HEK293 (cell line): ENCODE measurements around the gene LAMA1.

Experiments
- EGR2 ChIP-seq: fragments of 450-650 bp; formaldehyde crosslinking; IDR thresholded peaks from 2 replicates; pipeline ENCODE4 v1.5.1; 2016; ENCODE audit warnings: low read depth, missing biosample characterization, missing genetic modification characterization
- HOXA7 ChIP-seq: sonication (generic); formaldehyde crosslinking; IDR thresholded peaks from 2 replicates; pipeline ENCODE4 v1.8.1; 2022; ENCODE audit warnings: missing genetic modification reagents, borderline replicate concordance
- KLF9 ChIP-seq: fragments of 450-650 bp; formaldehyde crosslinking; IDR thresholded peaks from 2 replicates; pipeline ENCODE4 v1.5.1; 2016; ENCODE audit warnings: missing biosample characterization, missing genetic modification characterization, low read depth
- PRDM1 ChIP-seq: fragments of 450-650 bp; formaldehyde crosslinking; IDR thresholded peaks from 2 replicates; pipeline ENCODE4; 2016; ENCODE audit warnings: missing biosample characterization, missing genetic modification characterization
- RBAK ChIP-seq: fragments of 450-650 bp; formaldehyde crosslinking; IDR thresholded peaks from 2 replicates; pipeline ENCODE4 v1.5.1; 2016; ENCODE audit warnings: missing biosample characterization, missing genetic modification characterization
- REPIN1 ChIP-seq: fragments of 450-650 bp; formaldehyde crosslinking; IDR thresholded peaks from 2 replicates; pipeline ENCODE4 v1.5.1; 2017; ENCODE audit warnings: missing biosample characterization, missing genetic modification characterization, low read depth
- YY2 ChIP-seq: fragments of 450-650 bp; formaldehyde crosslinking; IDR thresholded peaks from 2 replicates; pipeline ENCODE4 v1.5.1; 2016; ENCODE audit warnings: missing biosample characterization, missing genetic modification characterization
- ZFHX2 ChIP-seq: fragments of 450-650 bp; formaldehyde crosslinking; conservative IDR thresholded peaks from 2 replicates; pipeline ENCODE4 v1.5.1; 2016; ENCODE audit warnings: missing biosample characterization, missing genetic modification characterization
- ZFP3 ChIP-seq: fragments of 450-650 bp; formaldehyde crosslinking; IDR thresholded peaks from 2 replicates; pipeline ENCODE4 v1.5.1; 2016; ENCODE audit warnings: low read depth, missing biosample characterization, missing genetic modification characterization
- ZFP37 ChIP-seq: fragments of 450-650 bp; formaldehyde crosslinking; IDR thresholded peaks from 2 replicates; pipeline ENCODE4 v1.5.1; 2016; ENCODE audit warnings: missing biosample characterization, missing genetic modification characterization
- ZNF114 ChIP-seq: fragments of 450-650 bp; formaldehyde crosslinking; IDR thresholded peaks from 2 replicates; pipeline ENCODE4 v1.5.0; 2017; ENCODE audit warnings: missing biosample characterization, missing genetic modification characterization
- ZNF132 ChIP-seq: fragments of 450-650 bp; formaldehyde crosslinking; IDR thresholded peaks from 2 replicates; pipeline ENCODE4 v1.5.1; 2017; ENCODE audit warnings: missing biosample characterization, missing genetic modification characterization, borderline replicate concordance
- ZNF174 ChIP-seq: fragments of 450-650 bp; formaldehyde crosslinking; IDR thresholded peaks from 2 replicates; pipeline ENCODE4 v1.5.0; 2017; ENCODE audit warnings: missing biosample characterization, mild to moderate bottlenecking, missing genetic modification characterization
- ZNF335 ChIP-seq: fragments of 450-650 bp; formaldehyde crosslinking; conservative IDR thresholded peaks from 2 replicates; pipeline ENCODE4 v1.5.1; 2016; ENCODE audit warnings: missing biosample characterization, missing genetic modification characterization
- ZNF600 ChIP-seq: fragments of 450-650 bp; formaldehyde crosslinking; IDR thresholded peaks from 2 replicates; pipeline ENCODE4 v1.5.1; 2016; ENCODE audit warnings: missing biosample characterization, missing genetic modification characterization
- ZNF626 ChIP-seq: fragments of 450-650 bp; sonication (Bioruptor Pico); formaldehyde crosslinking; IDR thresholded peaks from 2 replicates; pipeline ENCODE4 v1.5.1; 2018; ENCODE audit warnings: missing biosample characterization, missing genetic modification characterization, inconsistent platforms
- ZNF654 ChIP-seq: fragments of 450-650 bp; formaldehyde crosslinking; IDR thresholded peaks from 2 replicates; pipeline ENCODE4 v1.5.1; 2016; ENCODE audit warnings: low read depth, missing biosample characterization, missing genetic modification characterization
- ZNF792 ChIP-seq: fragments of 450-650 bp; formaldehyde crosslinking; IDR thresholded peaks from 2 replicates; pipeline ENCODE4 v1.5.1; 2016; ENCODE audit warnings: missing biosample characterization, missing genetic modification characterization
- ZNF843 ChIP-seq: fragments of 450-650 bp; formaldehyde crosslinking; IDR thresholded peaks from 2 replicates; pipeline ENCODE4 v1.5.1; 2016; ENCODE audit warnings: missing biosample characterization, missing genetic modification characterization
- TF ChIP-seq, protein P1 (sequence below): fragments of 450-650 bp; formaldehyde crosslinking; IDR thresholded peaks from 2 replicates; pipeline ENCODE4 v1.5.1; 2016; ENCODE audit warnings: missing biosample characterization, missing genetic modification characterization
- TF ChIP-seq, protein P2 (sequence below): fragments of 450-650 bp; formaldehyde crosslinking; IDR thresholded peaks from 2 replicates; pipeline ENCODE4 v1.5.1; 2017; ENCODE audit warnings: missing biosample characterization, mild to moderate bottlenecking, missing genetic modification characterization, moderate library complexity
- TF ChIP-seq, protein P3 (sequence below): fragments of 450-650 bp; formaldehyde crosslinking; IDR thresholded peaks from 2 replicates; pipeline ENCODE4 v1.5.1; 2016; ENCODE audit warnings: missing biosample characterization, missing genetic modification characterization
- TF ChIP-seq, protein P4 (sequence below): IDR thresholded peaks from 2 replicates; pipeline ENCODE4 v1.6.1; 2011; ENCODE audit warnings: mild to moderate bottlenecking, low read depth, low read length, borderline replicate concordance
- TF ChIP-seq, protein P5 (sequence below): fragments of 450-650 bp; formaldehyde crosslinking; IDR thresholded peaks from 2 replicates; pipeline ENCODE4; 2016; ENCODE audit warnings: missing biosample characterization, missing genetic modification characterization
- TF ChIP-seq, protein P6 (sequence below): fragments of 450-650 bp; formaldehyde crosslinking; IDR thresholded peaks from 2 replicates; pipeline ENCODE4 v1.5.1; 2016; ENCODE audit warnings: missing biosample characterization, missing genetic modification characterization

The LAMA1 gene

DNA sequence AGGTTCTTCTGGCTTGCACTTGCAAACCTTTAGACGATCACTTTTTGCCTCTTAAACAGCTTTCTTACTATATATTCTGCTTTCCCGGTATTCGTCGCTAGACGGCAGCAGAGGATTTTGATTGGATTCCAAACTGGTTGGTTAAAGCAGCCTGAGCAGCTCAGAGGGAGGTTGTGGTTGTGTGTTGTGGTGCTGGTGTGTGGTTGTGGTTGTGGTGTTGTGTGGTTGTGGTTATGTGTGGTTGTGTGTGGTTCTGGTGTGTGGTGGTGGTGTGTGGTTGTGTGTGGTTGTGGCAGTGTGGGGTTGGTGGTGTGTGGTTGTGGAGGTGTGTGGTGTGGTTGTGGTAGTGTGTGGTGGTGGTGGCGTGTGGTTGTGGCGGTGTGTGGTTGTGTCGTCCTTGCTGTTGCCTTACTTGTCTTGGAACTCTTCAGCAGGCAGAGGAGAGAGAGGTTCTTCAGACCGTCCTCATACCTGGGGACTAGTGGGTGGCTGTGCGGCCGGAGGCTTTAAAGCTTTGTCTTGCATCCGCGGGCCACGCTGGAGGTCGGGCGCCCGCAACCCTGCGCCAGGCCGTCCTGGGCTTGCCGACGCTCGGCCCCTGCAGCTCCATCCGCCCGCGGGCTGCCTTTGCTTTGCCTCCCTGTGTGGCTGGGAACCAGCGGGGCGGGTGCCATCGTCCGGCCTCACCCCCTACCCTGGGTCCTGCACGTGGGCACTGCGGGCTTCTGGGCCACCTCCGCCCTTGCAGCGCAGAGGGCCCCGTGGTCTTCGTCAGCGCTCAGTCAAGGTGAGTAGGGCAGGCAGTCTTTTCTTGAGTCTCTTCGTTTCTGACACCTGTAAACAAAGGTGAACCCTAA, 197.3 kb downstream of the LAMA1 start (continued):
- TF ChIP-seq ZFHX2 (tag by site-specific recombination), result peak; percentile 23; the same call in 1 of the 2 replicates
- no peak; the same call in 1 of the 2 replicates for TF ChIP-seq ZNF792
- TF ChIP-seq YY2 (tag by site-specific recombination), result no peak
- TF ChIP-seq ZNF174 (tag by site-specific recombination), result no peak
- no peak for TF ChIP-seq RBAK
- no peak for TF ChIP-seq ZNF600 (tag by site-specific recombination)
- no peak for TF ChIP-seq ZNF132 (tag by site-specific recombination)
- TF ChIP-seq, protein P1, sequence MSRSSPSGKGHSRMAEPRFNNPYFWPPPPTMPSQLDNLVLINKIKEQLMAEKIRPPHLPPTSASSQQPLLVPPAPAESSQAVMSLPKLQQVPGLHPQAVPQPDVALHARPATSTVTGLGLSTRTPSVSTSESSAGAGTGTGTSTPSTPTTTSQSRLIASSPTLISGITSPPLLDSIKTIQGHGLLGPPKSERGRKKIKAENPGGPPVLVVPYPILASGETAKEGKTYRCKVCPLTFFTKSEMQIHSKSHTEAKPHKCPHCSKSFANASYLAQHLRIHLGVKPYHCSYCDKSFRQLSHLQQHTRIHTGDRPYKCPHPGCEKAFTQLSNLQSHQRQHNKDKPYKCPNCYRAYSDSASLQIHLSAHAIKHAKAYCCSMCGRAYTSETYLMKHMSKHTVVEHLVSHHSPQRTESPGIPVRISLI, result no peak
- TF ChIP-seq ZNF654 (tag by site-specific recombination), result peak; percentile 83
- TF ChIP-seq, protein P2, sequence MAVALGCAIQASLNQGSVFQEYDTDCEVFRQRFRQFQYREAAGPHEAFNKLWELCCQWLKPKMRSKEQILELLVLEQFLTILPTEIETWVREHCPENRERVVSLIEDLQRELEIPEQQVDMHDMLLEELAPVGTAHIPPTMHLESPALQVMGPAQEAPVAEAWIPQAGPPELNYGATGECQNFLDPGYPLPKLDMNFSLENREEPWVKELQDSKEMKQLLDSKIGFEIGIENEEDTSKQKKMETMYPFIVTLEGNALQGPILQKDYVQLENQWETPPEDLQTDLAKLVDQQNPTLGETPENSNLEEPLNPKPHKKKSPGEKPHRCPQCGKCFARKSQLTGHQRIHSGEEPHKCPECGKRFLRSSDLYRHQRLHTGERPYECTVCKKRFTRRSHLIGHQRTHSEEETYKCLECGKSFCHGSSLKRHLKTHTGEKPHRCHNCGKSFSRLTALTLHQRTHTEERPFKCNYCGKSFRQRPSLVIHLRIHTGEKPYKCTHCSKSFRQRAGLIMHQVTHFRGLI (tag by site-specific recombination), result no peak
- no peak for TF ChIP-seq REPIN1
- no peak for TF ChIP-seq EGR2 (tag by site-specific recombination)
- TF ChIP-seq HOXA7 (CRISPR knock-in tag), result no peak
- TF ChIP-seq, protein P3, sequence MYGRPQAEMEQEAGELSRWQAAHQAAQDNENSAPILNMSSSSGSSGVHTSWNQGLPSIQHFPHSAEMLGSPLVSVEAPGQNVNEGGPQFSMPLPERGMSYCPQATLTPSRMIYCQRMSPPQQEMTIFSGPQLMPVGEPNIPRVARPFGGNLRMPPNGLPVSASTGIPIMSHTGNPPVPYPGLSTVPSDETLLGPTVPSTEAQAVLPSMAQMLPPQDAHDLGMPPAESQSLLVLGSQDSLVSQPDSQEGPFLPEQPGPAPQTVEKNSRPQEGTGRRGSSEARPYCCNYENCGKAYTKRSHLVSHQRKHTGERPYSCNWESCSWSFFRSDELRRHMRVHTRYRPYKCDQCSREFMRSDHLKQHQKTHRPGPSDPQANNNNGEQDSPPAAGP, result no peak
- TF ChIP-seq, protein P4, sequence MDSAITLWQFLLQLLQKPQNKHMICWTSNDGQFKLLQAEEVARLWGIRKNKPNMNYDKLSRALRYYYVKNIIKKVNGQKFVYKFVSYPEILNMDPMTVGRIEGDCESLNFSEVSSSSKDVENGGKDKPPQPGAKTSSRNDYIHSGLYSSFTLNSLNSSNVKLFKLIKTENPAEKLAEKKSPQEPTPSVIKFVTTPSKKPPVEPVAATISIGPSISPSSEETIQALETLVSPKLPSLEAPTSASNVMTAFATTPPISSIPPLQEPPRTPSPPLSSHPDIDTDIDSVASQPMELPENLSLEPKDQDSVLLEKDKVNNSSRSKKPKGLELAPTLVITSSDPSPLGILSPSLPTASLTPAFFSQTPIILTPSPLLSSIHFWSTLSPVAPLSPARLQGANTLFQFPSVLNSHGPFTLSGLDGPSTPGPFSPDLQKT, result no peak
- no peak for TF ChIP-seq ZNF335 (tag by site-specific recombination)
- TF ChIP-seq ZFP37, result peak; percentile 64; the same call in 1 of the 2 replicates
- peak; percentile 42; the same call in 1 of the 2 replicates for TF ChIP-seq ZNF843
- no peak for TF ChIP-seq PRDM1 (tag by site-specific recombination)
- no peak for TF ChIP-seq KLF9 (tag by site-specific recombination)
- TF ChIP-seq, protein P5, sequence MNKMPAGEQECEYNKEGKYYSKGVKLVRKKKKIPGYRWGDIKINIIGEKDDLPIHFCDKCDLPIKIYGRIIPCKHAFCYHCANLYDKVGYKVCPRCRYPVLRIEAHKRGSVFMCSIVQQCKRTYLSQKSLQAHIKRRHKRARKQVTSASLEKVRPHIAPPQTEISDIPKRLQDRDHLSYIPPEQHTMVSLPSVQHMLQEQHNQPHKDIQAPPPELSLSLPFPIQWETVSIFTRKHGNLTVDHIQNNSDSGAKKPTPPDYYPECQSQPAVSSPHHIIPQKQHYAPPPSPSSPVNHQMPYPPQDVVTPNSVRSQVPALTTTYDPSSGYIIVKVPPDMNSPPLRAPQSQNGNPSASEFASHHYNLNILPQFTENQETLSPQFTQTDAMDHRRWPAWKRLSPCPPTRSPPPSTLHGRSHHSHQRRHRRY (tag by site-specific recombination), result no peak
- TF ChIP-seq ZFP3, result peak; percentile 35; the same call in 1 of the 2 replicates
- no peak for TF ChIP-seq ZNF626 (tag by site-specific recombination)
- TF ChIP-seq, protein P6, sequence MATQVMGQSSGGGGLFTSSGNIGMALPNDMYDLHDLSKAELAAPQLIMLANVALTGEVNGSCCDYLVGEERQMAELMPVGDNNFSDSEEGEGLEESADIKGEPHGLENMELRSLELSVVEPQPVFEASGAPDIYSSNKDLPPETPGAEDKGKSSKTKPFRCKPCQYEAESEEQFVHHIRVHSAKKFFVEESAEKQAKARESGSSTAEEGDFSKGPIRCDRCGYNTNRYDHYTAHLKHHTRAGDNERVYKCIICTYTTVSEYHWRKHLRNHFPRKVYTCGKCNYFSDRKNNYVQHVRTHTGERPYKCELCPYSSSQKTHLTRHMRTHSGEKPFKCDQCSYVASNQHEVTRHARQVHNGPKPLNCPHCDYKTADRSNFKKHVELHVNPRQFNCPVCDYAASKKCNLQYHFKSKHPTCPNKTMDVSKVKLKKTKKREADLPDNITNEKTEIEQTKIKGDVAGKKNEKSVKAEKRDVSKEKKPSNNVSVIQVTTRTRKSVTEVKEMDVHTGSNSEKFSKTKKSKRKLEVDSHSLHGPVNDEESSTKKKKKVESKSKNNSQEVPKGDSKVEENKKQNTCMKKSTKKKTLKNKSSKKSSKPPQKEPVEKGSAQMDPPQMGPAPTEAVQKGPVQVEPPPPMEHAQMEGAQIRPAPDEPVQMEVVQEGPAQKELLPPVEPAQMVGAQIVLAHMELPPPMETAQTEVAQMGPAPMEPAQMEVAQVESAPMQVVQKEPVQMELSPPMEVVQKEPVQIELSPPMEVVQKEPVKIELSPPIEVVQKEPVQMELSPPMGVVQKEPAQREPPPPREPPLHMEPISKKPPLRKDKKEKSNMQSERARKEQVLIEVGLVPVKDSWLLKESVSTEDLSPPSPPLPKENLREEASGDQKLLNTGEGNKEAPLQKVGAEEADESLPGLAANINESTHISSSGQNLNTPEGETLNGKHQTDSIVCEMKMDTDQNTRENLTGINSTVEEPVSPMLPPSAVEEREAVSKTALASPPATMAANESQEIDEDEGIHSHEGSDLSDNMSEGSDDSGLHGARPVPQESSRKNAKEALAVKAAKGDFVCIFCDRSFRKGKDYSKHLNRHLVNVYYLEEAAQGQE (tag by site-specific recombination), result no peak
- peak; percentile 67; the same call in 1 of the 2 replicates for TF ChIP-seq ZNF114 (tag by site-specific recombination)
- TF ChIP-seq, all 188 proteins: peak for 14
